GM19099 (cell line): ENCODE results near the gene KNDC1.

Experiments
- POLR2A ChIP-seq: IDR thresholded peaks from 3 replicates; pipeline ENCODE4 v1.6.1; 2011; ENCODE audit warnings: low read depth; ENCODE audit not compliant: insufficient read length; ENCODE audit errors: extremely low read depth

KNDC1 gene

GRCh38 chr10:133123050-133123745 lies 36.8 kb upstream of the KNDC1 start:
- no peak for TF ChIP-seq POLR2A

DNA sequence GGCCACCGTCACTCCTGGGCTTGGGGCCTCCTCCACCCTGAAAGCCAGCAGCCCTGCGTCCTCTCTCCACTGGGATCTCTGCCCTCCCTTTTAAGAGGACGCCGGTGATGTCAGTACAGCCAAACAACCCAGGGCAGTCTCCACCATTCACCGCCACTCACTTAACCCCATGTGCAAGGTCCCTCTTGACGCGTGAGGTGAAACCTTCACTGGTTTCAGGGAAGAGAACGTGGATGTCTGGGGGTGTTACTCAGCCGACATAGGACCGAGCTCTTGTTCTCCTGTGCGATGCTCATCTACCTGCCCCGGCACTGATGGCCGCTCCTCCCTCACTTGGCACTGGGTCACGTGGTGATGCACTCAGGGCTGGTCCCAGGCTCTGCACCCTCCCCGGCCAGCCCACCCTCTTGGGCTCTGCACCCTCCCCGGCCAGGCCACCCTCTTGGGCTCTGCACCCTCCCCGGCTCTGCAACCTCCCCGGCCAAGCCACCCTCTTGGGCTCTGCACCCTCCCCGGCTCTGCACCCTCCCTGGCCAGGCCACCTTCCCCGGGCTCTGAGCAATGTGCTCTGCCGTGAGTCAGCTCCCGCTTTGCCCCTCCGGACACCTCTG lies 36.2 kb upstream of the KNDC1 start:
- TF ChIP-seq POLR2A: no peak

GRCh38 chr10:133124357-133125211 lies 35.4 kb upstream of the KNDC1 start:
- TF ChIP-seq POLR2A: no peak

GRCh38 chr10:133125901-133126300 lies 34.1 kb upstream of the KNDC1 start:
- no peak for TF ChIP-seq POLR2A

GRCh38 chr10:133126431-133127290 lies 33.4 kb upstream of the KNDC1 start:
- TF ChIP-seq POLR2A: no peak

DNA sequence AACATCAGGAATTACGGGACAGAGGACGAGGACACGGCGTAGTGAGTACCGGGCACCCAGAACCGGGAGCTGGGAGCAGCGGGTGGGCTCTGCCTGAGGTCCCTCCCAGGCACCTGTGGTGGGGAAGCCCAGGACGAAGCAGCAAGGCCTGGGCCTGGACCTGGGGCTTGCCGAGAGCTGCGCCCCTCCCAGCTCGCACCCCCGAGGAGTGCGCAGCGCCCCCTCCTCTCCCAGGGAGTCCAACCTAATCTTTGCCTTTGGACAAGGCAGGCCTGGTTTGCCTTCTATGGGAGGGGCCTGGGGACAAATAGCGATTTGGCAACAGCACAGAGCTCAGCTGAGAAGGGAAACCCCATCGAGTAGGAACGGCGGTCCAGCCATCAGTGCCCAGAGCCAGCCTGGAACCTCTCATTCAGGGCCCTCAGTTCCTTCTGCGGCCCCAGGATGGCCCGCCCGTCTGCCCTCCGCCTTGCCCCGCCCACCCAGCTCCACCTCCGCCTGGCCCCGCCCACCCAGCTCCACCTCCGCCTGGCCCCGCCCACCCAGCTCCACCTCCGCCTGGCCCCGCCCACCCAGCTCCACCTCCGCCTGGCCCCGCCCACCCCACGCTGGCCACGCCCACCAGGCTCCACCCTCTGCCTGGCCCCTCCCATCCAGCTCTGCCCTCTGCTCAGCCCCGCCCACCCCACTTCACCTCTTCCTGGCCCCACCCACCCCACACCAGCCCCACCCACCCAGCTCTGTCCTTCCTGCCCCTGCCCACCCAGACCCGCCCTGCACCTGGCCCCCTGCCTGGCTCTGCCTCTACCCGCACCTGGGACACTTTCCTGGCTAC lies 32.5 kb upstream of the KNDC1 start:
- TF ChIP-seq POLR2A: no peak

GRCh38 chr10:133128126-133129070 lies 31.6 kb upstream of the KNDC1 start:
- TF ChIP-seq POLR2A: no peak

DNA sequence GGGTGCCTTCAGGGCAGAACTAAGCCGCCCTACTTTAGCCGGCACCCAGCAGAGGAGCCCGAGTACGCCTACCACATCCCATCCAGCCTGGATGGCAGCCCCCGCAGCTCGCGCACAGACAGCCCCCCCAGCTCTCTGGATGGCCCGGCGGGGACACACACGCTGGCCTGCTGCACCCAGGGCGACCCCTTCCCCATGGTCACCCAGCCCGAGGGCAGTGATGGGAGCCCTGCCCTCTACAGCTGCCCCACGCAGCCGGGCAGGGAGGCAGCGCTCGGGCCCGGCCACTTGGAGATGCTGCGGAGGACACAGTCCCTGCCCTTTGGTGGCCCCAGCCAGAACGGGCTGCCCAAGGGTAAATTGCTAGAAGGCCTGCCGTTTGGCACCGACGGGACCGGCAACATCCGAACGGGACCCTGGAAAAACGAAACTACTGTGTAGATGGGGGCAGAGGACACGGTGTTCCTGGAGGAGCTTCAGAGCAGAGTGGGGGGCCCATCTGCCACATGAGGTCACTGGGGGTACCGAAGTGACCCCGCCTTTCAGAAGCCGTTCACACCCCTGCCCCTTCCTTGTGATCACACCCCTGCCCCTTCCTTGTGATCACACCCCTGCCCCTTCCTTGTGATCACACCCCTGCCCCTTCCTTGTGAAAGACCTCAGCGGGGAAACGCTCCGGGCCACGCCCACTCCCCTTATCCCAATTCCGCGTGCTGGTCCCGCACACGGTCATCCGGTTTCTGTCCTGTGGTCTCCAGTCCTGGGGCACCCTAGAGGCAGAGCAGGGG lies 30.8 kb upstream of the KNDC1 start:
- TF ChIP-seq POLR2A: no peak

DNA sequence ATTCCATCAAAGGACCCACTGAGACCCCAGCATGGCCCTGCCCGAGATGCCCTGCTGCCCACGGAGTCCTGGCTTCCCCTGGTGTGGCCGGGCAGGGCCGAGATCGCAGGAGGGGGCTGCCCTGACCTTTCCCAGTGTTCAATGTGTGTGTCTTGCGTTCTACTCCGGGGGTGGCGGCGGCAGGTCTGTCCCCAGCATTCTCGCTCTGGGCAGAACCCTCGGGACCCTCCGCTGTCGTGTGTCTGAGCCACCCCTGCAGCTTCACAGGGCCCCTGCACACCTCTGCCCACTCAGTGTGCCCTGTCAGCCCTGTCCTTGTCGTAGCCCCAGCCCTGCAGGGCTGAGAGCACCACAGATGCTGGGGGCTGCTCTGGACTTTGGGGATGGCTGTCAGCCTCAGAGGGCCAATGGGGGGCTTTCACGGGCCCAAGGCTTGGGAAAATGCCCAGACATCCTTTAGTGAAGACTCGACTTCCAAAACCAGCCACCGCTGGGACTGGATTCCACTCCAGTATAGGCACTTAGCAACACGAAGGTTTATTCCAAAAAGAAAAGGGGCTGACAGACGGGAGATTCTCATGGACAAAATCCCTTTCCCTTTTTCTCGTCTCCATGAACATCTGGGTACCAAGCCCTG lies 30.0 kb upstream of the KNDC1 start:
- TF ChIP-seq POLR2A: no peak

GRCh38 chr10:133130602-133131001 lies 29.4 kb upstream of the KNDC1 start:
- TF ChIP-seq POLR2A: no peak

DNA sequence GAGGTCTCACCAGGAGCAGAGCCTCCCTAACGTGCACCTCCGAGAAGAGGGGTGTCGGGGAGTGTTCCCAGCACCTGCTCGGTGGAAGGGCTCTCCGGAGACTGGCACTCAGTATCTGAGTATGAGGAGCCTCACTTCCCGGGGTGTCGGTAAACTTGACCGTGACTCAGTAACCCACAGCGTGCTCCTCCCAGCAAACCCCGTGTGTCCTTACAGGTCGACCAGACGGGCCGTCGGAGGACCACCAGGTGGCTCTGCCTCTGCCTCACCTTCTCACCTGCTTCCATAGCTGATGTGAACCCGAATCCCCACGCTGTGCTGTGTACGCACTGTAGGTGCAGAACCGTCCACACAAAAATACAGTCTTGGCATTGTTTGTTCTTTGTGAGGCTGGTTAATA lies 29.0 kb upstream of the KNDC1 start:
- no peak for TF ChIP-seq POLR2A

DNA sequence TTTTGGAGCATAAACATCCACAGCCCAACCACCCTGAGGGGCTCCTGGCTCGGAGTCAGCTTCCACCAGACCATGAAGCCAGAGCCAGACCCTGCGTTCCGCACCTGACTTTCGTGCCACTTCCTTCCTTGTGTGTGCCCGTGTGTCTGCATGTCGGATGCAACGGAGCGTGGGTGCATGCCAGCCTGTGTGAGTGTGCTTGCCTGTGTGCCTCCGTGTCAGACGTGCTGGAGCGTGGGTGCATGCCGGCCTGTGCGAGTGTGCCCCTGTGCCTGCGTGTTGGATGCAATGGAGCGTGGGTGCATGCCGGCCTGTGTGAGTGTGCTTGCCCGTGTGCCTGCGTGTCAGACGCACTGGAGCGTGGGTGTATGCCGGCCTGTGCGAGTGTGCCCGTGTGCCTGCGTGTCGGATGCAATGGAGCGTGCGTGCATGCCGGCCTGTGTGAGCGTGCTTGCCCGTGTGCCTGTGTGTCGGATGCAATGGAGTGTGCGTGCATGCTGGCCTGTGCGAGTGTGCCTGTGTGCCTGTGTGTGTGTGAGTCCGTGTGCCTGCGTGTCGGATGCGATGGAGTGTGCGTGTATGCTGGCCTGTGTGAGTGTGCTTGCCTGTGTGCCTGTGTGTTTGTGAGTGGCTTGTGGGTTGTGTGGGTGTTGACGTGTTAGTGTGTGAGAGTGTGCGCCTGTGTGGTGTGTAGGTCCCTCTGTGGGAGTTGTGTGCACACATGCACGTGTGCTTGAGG lies 28.1 kb upstream of the KNDC1 start:
- no peak for TF ChIP-seq POLR2A
